ENCODE results near the gene CTDSPL.

CTDSPL gene

GRCh38 chr3:37912052-37912733, 50.5 kb downstream of the CTDSPL start:
- DNase-seq (ENCODE audit: low read depth in 2 of 2) = no peak

- DNase-seq (ENCODE audit: low read depth in 2 of 2) = no peak
Observed at GRCh38 chr3:37913522-37913921, 51.8 kb downstream of the CTDSPL start.

- DNase-seq (ENCODE audit: low read depth in 2 of 2) = no peak
Observed at GRCh38 chr3:37916685-37917084, 55.0 kb downstream of the CTDSPL start.

- no peak for DNase-seq (ENCODE audit: low read depth in 2 of 2)
Observed at GRCh38 chr3:37918627-37919026, 56.9 kb downstream of the CTDSPL start.

- DNase-seq (ENCODE audit: low read depth in 2 of 2) = no peak
Observed at GRCh38 chr3:37920156-37920699, 58.5 kb downstream of the CTDSPL start.

- DNase-seq (ENCODE audit: low read depth in 2 of 2) = no peak
Observed at GRCh38 chr3:37921025-37921424, 59.3 kb downstream of the CTDSPL start.

- no peak for DNase-seq (ENCODE audit: low read depth in 2 of 2)
Observed at GRCh38 chr3:37922721-37923568, 61.3 kb downstream of the CTDSPL start.

GRCh38 chr3:37923569-37924040, 61.9 kb downstream of the CTDSPL start:
- DNase-seq (ENCODE audit: low read depth in 2 of 2) = no peak

- no peak for DNase-seq (ENCODE audit: low read depth in 2 of 2)
Observed at GRCh38 chr3:37924453-37924852, 62.8 kb downstream of the CTDSPL start.

- DNase-seq (ENCODE audit: low read depth in 2 of 2) = no peak
Observed at GRCh38 chr3:37925157-37925556, 63.5 kb downstream of the CTDSPL start.

GRCh38 chr3:37926611-37927010, 64.9 kb downstream of the CTDSPL start:
- DNase-seq (ENCODE audit: low read depth in 2 of 2) = no peak

- no peak for DNase-seq (ENCODE audit: low read depth in 2 of 2)
Observed at GRCh38 chr3:37930495-37930894, 68.8 kb downstream of the CTDSPL start.

- DNase-seq (ENCODE audit: low read depth in 2 of 2) = no peak
Observed at GRCh38 chr3:37932505-37932904, 70.8 kb downstream of the CTDSPL start.

- DNase-seq (ENCODE audit: low read depth in 2 of 2) = no peak
Observed at GRCh38 chr3:37934631-37935289, 73.1 kb downstream of the CTDSPL start.

- DNase-seq (ENCODE audit: low read depth in 2 of 2) = no peak
Observed at GRCh38 chr3:37935290-37935668, 73.6 kb downstream of the CTDSPL start.

- no peak for DNase-seq (ENCODE audit: low read depth in 2 of 2)
Observed at GRCh38 chr3:37935756-37936666, 74.3 kb downstream of the CTDSPL start.

GRCh38 chr3:37937156-37937555, 75.5 kb downstream of the CTDSPL start:
- DNase-seq (ENCODE audit: low read depth in 2 of 2) = no peak

- no peak for DNase-seq (ENCODE audit: low read depth in 2 of 2)
Observed at GRCh38 chr3:37938011-37938410, 76.3 kb downstream of the CTDSPL start.

- DNase-seq (ENCODE audit: low read depth in 2 of 2) = no peak
Observed at GRCh38 chr3:37940242-37940908, 78.7 kb downstream of the CTDSPL start.

GRCh38 chr3:37941608-37942508, 80.2 kb downstream of the CTDSPL start:
- DNase-seq (ENCODE audit: low read depth in 2 of 2) = no peak

Measured in stimulated activated CD8-positive, alpha-beta memory T cell treated with anti-CD3 and anti-CD28 coated beads, Interleukin-15, amount 100 ng/mL, for 4 hours (primary cell).